T-cell (primary cell): ENCODE data around the gene ELN. TPM values are rescaled to one million over a fixed set of nuclear protein-coding genes. Genes with fewer than 3 reads are reported as not detected.
"Not testable (repeated sequence)": the region's sequence is repeated elsewhere in the genome, so short reads cannot be mapped to it uniquely, and the experiment has no call there.

Experiments
- ATAC-seq, 4 experiments: fragments of 200-7000 bp in 3 of 4; fragments of 150-1000 bp in 1 of 4; cut with Tn5 transposase; replicated peaks in 1 of 4; 1 replicate in 3 of 4; 2 replicates in 1 of 4; pipeline ENCODE4 v1.10.0; 2021; ENCODE audit warnings: moderate library complexity in 3 of 4, mild to moderate bottlenecking in 2 of 4, moderate number of reproducible peaks in 1 of 4
- CTCF ChIA-PET, 2 donors: fragments of 300-600 bp; sonication (Branson Sonifier 250); formaldehyde crosslinking; loops; one replicate each; lab custom pipeline; 2022; ENCODE audit warnings: antibody characterized with exemption in 2 of 2; lab: Charles Lee
- POLR2A ChIA-PET, 2 donors: fragments of 300-600 bp; sonication (Branson Sonifier 250); formaldehyde crosslinking; loops; one replicate each; lab custom pipeline; 2022; ENCODE audit warnings: antibody characterized with exemption in 2 of 2; lab: Charles Lee
- DNase-seq, 35 experiments: peaks; one replicate each; pipeline versions ENCODE4 v3.0.0 to v3.0.0-alpha.2; 2013 to 2023
- H3K27ac ChIP-seq: one replicate; pipeline ENCODE4 v1.5.1; 2013; ENCODE audit warnings: low read length
- H3K27me3 ChIP-seq, 2 experiments: replicated peaks in 1 of 2; 1 replicate in 1 of 2; 2 replicates in 1 of 2; pipeline versions ENCODE4 v1.6.1 to v1.7.0; 2013; ENCODE audit warnings: low read length in 1 of 2, mixed read lengths in 1 of 2; ENCODE audit not compliant: control insufficient read depth in 2 of 2, insufficient read depth in 2 of 2; ENCODE audit errors: extremely low read depth in 1 of 2
- H3K36me3 ChIP-seq, 2 donors: 1 replicate in 1 of 2; 2 replicates in 1 of 2; pipeline versions ENCODE4 v1.6.1 to v1.7.0; 2013; ENCODE audit warnings: low read length in 1 of 2; ENCODE audit not compliant: control insufficient read depth in 2 of 2, insufficient read depth in 1 of 2; ENCODE audit errors: extremely low read depth in 1 of 2
- H3K4me1 ChIP-seq, 2 experiments: 1 replicate in 1 of 2; 2 replicates in 1 of 2; pipeline versions ENCODE4 v1.6.1 to v1.7.0; 2013; ENCODE audit warnings: low read length in 2 of 2, mixed read lengths in 1 of 2; ENCODE audit not compliant: insufficient read depth in 2 of 2, control insufficient read depth in 1 of 2; ENCODE audit errors: extremely low read depth in 1 of 2
- H3K4me3 ChIP-seq, 2 donors: 1 replicate in 1 of 2; 2 replicates in 1 of 2; pipeline versions ENCODE4 v1.5.1 to v1.7.0; 2013; ENCODE audit warnings: mild to moderate bottlenecking in 2 of 2, low read length in 1 of 2, moderate library complexity in 1 of 2; ENCODE audit not compliant: control insufficient read depth in 1 of 2; ENCODE audit errors: extremely low read depth in 1 of 2
- H3K9me3 ChIP-seq: 2 replicates; pipeline ENCODE4 v1.7.0; 2013
- H3K27ac Mint-ChIP-seq, 2 donors: one replicate each; pipeline ENCODE4 v1.8.0; 2020 to 2021; ENCODE audit warnings: mild to moderate bottlenecking in 2 of 2, mixed read lengths in 2 of 2
- H3K27me3 Mint-ChIP-seq, 2 donors: one replicate each; pipeline ENCODE4 v1.8.0; 2021 to 2022; ENCODE audit warnings: mixed read lengths in 2 of 2
- H3K36me3 Mint-ChIP-seq: one replicate; pipeline ENCODE4 v1.8.0; 2021; ENCODE audit warnings: mixed read lengths
- H3K4me1 Mint-ChIP-seq, 3 donors: one replicate each; pipeline ENCODE4 v1.8.0; 2020 to 2022; ENCODE audit warnings: mixed read lengths in 3 of 3, mild to moderate bottlenecking in 1 of 3
- H3K4me3 Mint-ChIP-seq, 3 donors: one replicate each; pipeline ENCODE4 v1.8.0; 2020 to 2022; ENCODE audit warnings: mild to moderate bottlenecking in 3 of 3, mixed read lengths in 3 of 3, moderate library complexity in 3 of 3
- H3K9me3 Mint-ChIP-seq, 3 donors: one replicate each; pipeline ENCODE4 v1.8.0; 2020 to 2022; ENCODE audit warnings: mixed read lengths in 3 of 3
- WGBS: methylation state at CpG from one replicate; pipeline ENCODE4 v1.1.5; 2013; ENCODE audit warnings: missing lambda C conversion rate; ENCODE audit not compliant: insufficient coverage; 5-methylcytosine and 5-hydroxymethylcytosine counted together
- total RNA-seq, 35 experiments: library from RNA in 6 of 35; stranded (reverse) in 6 of 35; fragments of 120-200 nt in 1 of 35; gene quantifications; one replicate each; pipeline versions ENCODE4 v1.2.1 to v1.2.4 and lab custom pipeline; 2013 to 2026

The ELN gene
- total RNA-seq, 5 donors from 2014 or later (not counting 1 experiment from before 2014, with no cell fraction given), result 0.22 to 0.56 (median 0.44) TPM; not detected in 2

- no peaks in the 10 kb centered on the region for H3K9me3 Mint-ChIP-seq
- Histone ChIP-seq H3K27ac (no peak overlapping the region), H3K9me3 (no peaks in the 10 kb centered on the region), H3K27me3 (peaks cover 0 to 28% of the 10 kb centered on the region in 2 experiments), H3K4me1 (peaks cover 0 to 7% of the 10 kb centered on the region in 2 experiments), H3K4me3 (no peak overlapping the region), H3K36me3 (no peaks in the 10 kb centered on the region)
- ATAC-seq (no peak), DNase-seq (no peak)
- WGBS, result 76% methylated on average over 7 of the region's 12 CpGs
- H3K4me3 Mint-ChIP-seq, result no peak overlapping the region
- ChIA-PET CTCF (no interaction called here), POLR2A (no interaction called here)
- peaks cover 0 to 6% of the 10 kb centered on the region in 2 donors for H3K27me3 Mint-ChIP-seq
- peaks cover 8 to 12% (median 10%) of the 10 kb centered on the region in 3 donors for H3K4me1 Mint-ChIP-seq
- H3K27ac Mint-ChIP-seq, result no peak overlapping the region
- no peaks in the 10 kb centered on the region for H3K36me3 Mint-ChIP-seq
Observed at GRCh38 chr7:74006451-74007241, 21.3 kb upstream of the ELN start.

DNA sequence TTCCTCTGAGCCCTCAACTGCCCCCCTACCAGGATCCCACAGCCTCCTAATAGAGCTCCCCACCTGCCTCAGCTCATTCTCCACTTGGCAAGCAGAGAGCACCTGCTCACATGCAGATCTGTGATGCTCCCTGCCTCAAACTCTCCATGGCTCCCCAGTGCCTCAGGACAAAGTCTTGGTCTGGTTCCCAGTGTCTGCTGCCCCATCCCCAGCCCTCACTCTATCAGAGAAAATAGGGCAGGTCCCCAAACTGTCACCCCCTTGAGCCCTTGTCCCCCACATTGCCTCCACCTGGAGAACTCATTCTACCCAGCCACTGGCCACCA lies 20.8 kb upstream of the ELN start:
- peaks cover 0 to 7% of the 10 kb centered on the region in 2 experiments for H3K4me1 ChIP-seq
- ATAC-seq (no peak), DNase-seq (no peak)
- Mint-ChIP-seq H3K27me3 (peaks cover 0 to 4% of the 10 kb centered on the region in 2 donors), H3K4me3 (no peak overlapping the region), H3K27ac (no peak overlapping the region), H3K9me3 (no peaks in the 10 kb centered on the region), H3K36me3 (no peaks in the 10 kb centered on the region), H3K4me1 (peaks cover 5 to 7% (median 6%) of the 10 kb centered on the region in 3 donors)
- CTCF ChIA-PET, result no interaction called here
- POLR2A ChIA-PET, result no interaction called here
- no peak overlapping the region for H3K27ac ChIP-seq
- H3K27me3 ChIP-seq, result peaks cover 0 to 27% of the 10 kb centered on the region in 2 experiments
- no peak overlapping the region for H3K4me3 ChIP-seq
- H3K36me3 ChIP-seq, result no peaks in the 10 kb centered on the region
- no peaks in the 10 kb centered on the region for H3K9me3 ChIP-seq

- no peaks in the 10 kb centered on the region for H3K4me1 ChIP-seq
- ChIA-PET CTCF (no interaction called here), POLR2A (no interaction called here)
- DNase-seq, result no peak
- H3K36me3 ChIP-seq, result no peaks in the 10 kb centered on the region
- H3K4me3 ChIP-seq, result no peak overlapping the region
- no peaks in the 10 kb centered on the region for H3K9me3 ChIP-seq
- H3K27ac Mint-ChIP-seq, result no peak overlapping the region
- no peak overlapping the region for H3K4me3 Mint-ChIP-seq
- WGBS, result 79% methylated on average over 2 of the region's 3 CpGs
- no peak for ATAC-seq
- no peaks in the 10 kb centered on the region for H3K36me3 Mint-ChIP-seq
- no peaks in the 10 kb centered on the region for H3K9me3 Mint-ChIP-seq
- peaks cover 0 to 25% of the 10 kb centered on the region in 2 experiments for H3K27me3 ChIP-seq
- no peak overlapping the region for H3K27ac ChIP-seq
- no peaks in the 10 kb centered on the region for H3K4me1 Mint-ChIP-seq
- H3K27me3 Mint-ChIP-seq, result peaks cover 0 to 4% of the 10 kb centered on the region in 2 donors
Observed at GRCh38 chr7:74008687-74009086, 19.3 kb upstream of the ELN start.

DNA sequence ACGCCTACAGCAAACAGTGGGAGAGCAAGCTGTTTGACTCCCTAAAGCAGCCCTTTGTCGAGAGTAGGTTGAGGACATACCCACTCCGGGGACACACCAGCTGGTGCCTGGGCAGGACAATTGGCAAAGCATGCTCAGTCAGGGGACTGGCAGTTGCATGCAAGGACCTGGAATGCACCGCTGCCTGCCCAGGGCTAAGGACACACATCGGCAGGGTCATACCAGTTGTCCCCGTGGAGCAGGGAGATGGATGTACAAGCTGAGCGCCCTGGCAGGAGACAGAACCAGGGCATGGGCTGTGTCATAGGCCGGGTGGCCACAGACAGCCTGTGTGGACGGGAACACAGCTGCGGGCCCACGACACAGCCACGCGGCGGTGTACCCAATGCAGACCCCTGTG lies 18.3 kb upstream of the ELN start:
- H3K36me3 Mint-ChIP-seq, result no peaks in the 10 kb centered on the region
- Histone ChIP-seq H3K36me3 (no peaks in the 10 kb centered on the region), H3K27ac (no peak overlapping the region), H3K27me3 (peaks cover 0 to 29% of the 10 kb centered on the region in 2 experiments), H3K9me3 (no peaks in the 10 kb centered on the region), H3K4me1 (no peaks in the 10 kb centered on the region), H3K4me3 (no peak overlapping the region)
- H3K27me3 Mint-ChIP-seq, result peaks cover 0 to 4% of the 10 kb centered on the region in 2 donors
- no peak overlapping the region for H3K27ac Mint-ChIP-seq
- CTCF ChIA-PET, result no interaction called here
- 89% methylated on average over 13 of the region's 14 CpGs for WGBS
- POLR2A ChIA-PET, result no interaction called here
- H3K9me3 Mint-ChIP-seq, result no peaks in the 10 kb centered on the region
- DNase-seq (no peak), ATAC-seq (no peak)
- H3K4me3 Mint-ChIP-seq, result no peak overlapping the region
- H3K4me1 Mint-ChIP-seq, result no peaks in the 10 kb centered on the region

GRCh38 chr7:74010407-74010806 lies 17.6 kb upstream of the ELN start:
- Histone ChIP-seq H3K9me3 (no peaks in the 10 kb centered on the region), H3K36me3 (no peaks in the 10 kb centered on the region), H3K4me1 (no peaks in the 10 kb centered on the region), H3K4me3 (no peak overlapping the region), H3K27me3 (peaks cover 0 to 30% of the 10 kb centered on the region in 2 experiments), H3K27ac (no peak overlapping the region)
- POLR2A ChIA-PET, result no interaction called here
- no peak for DNase-seq
- H3K27ac Mint-ChIP-seq, result no peak overlapping the region
- H3K4me1 Mint-ChIP-seq, result no peaks in the 10 kb centered on the region
- no peak for ATAC-seq
- CTCF ChIA-PET, result no interaction called here
- H3K9me3 Mint-ChIP-seq, result no peaks in the 10 kb centered on the region
- peaks cover 0 to 4% of the 10 kb centered on the region in 2 donors for H3K27me3 Mint-ChIP-seq
- H3K4me3 Mint-ChIP-seq, result no peak overlapping the region
- WGBS, result 87% methylated on average over 16 of the region's 16 CpGs
- no peaks in the 10 kb centered on the region for H3K36me3 Mint-ChIP-seq

DNA sequence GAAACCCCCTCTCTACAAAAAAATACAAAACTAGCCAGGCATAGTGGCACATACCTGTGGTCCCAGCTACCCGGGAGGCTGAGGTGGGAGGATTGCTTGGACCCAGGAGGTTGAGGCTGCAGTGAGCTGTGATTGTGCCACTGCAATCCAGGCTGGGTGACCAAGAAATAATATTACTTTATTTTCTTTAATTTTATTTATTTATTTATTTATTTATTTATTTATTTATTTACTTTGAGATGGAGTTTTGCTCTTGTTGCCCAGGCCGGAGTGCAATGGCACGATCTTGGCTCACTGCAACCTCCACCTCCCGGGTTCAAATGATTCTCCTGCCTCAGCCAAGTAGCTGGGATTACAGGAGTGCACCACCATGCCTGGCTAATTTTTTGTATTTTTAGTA lies 16.6 kb upstream of the ELN start:
- POLR2A ChIA-PET, DNase-seq: not testable (repeated sequence)

More for the DNA sequence above, 16.6 kb upstream of the ELN start:
- H3K36me3 ChIP-seq, H3K4me3 Mint-ChIP-seq, CTCF ChIA-PET, H3K27me3 Mint-ChIP-seq, H3K27ac Mint-ChIP-seq, H3K4me1 Mint-ChIP-seq, H3K9me3 Mint-ChIP-seq, ATAC-seq, H3K4me1 ChIP-seq, H3K4me3 ChIP-seq, H3K27ac ChIP-seq, H3K36me3 Mint-ChIP-seq, H3K9me3 ChIP-seq: not testable (repeated sequence)
- H3K27me3 ChIP-seq, result peaks cover 0 to 30% of the 10 kb centered on the region in 2 experiments
- WGBS, result no CpG with 5 or more reads among the region's 4 CpGs
